PC-9 (cell line): ENCODE results near the gene GORASP2. TPM values are rescaled to one million over a fixed set of nuclear protein-coding genes. Genes with fewer than 3 reads are reported as not detected.

ENCODE experiments used
- BruUV-seq: library from RNA; stranded (reverse); fragments of 400-500 nt; replicated peaks from 2 replicates; lab custom pipeline; 2021; lab: Mats Ljungman, UMichigan
- CTCF ChIA-PET: fragments of 300-600 bp; sonication (Branson Sonifier 250); formaldehyde crosslinking; loops from one replicate; lab custom pipeline; 2022; ENCODE audit warnings: antibody characterized with exemption; lab: Charles Lee
- POLR2A ChIA-PET: fragments of 300-600 bp; sonication (Branson Sonifier 250); formaldehyde crosslinking; loops from one replicate; lab custom pipeline; 2022; ENCODE audit warnings: antibody characterized with exemption; ENCODE audit not compliant: unreplicated experiment; lab: Charles Lee
- DNase-seq, 2 experiments: peaks; one replicate each; pipeline versions ENCODE4 v3.0.0 to v3.0.0-alpha.2; 2015 to 2022; ENCODE audit warnings: mixed read lengths in 1 of 2
- H2AFZ ChIP-seq: fragments of 200-600 bp; sonication (generic); 2 replicates; pipeline ENCODE4 v1.8.1; 2017; ENCODE audit warnings: antibody characterized with exemption
- H3F3A ChIP-seq: fragments of 200-600 bp; sonication (generic); 2 replicates; pipeline ENCODE4 v1.8.1; 2017; ENCODE audit warnings: antibody characterized with exemption, mild to moderate bottlenecking, low read depth; ENCODE audit not compliant: insufficient read depth
- H3K27ac ChIP-seq: fragments of 200-600 bp; sonication (generic); 2 replicates; pipeline ENCODE4 v1.6.1; 2016; ENCODE audit warnings: mixed run types
- H3K27me3 ChIP-seq: fragments of 200-600 bp; sonication (generic); 2 replicates; pipeline ENCODE4 v1.6.1; 2016; ENCODE audit warnings: low read depth, mixed run types; ENCODE audit not compliant: insufficient read depth
- H3K36me3 ChIP-seq: fragments of 200-600 bp; sonication (generic); 2 replicates; pipeline ENCODE4 v1.6.1; 2016; ENCODE audit warnings: low read depth, mixed run types
- H3K4me1 ChIP-seq: fragments of 200-600 bp; sonication (generic); replicated peaks from 2 replicates; pipeline ENCODE4 v1.6.1; 2016; ENCODE audit warnings: mixed run types; ENCODE audit not compliant: insufficient read depth
- H3K4me2 ChIP-seq: fragments of 200-600 bp; sonication (generic); 2 replicates; pipeline ENCODE4 v1.6.1; 2017; ENCODE audit warnings: mixed run types
- H3K4me3 ChIP-seq: fragments of 200-600 bp; sonication (generic); 2 replicates; pipeline ENCODE4 v1.6.1; 2016; ENCODE audit warnings: mixed run types
- H3K79me2 ChIP-seq: fragments of 200-600 bp; sonication (generic); 2 replicates; pipeline ENCODE4 v1.6.1; 2017; ENCODE audit warnings: low read depth, mixed run types
- H3K9me2 ChIP-seq: fragments of 200-600 bp; sonication (generic); 2 replicates; pipeline ENCODE4 v1.8.1; 2017; ENCODE audit warnings: mild to moderate bottlenecking; ENCODE audit not compliant: insufficient read depth
- H3K9me3 ChIP-seq: fragments of 200-600 bp; sonication (generic); 2 replicates; pipeline ENCODE4 v1.8.1; 2016; ENCODE audit warnings: low read depth; ENCODE audit not compliant: insufficient read depth
- H4K20me1 ChIP-seq: fragments of 200-600 bp; sonication (generic); 2 replicates; pipeline ENCODE4 v1.8.1; 2017; ENCODE audit not compliant: insufficient read depth
- CTCF ChIP-seq: fragments of 200-600 bp; sonication (generic); conservative IDR thresholded peaks from 2 replicates; pipeline ENCODE4 v1.6.1; 2017; ENCODE audit warnings: mixed run types, antibody characterized with exemption, mild to moderate bottlenecking, moderate library complexity
- EZH2 ChIP-seq: fragments of 200-600 bp; sonication (generic); IDR thresholded peaks from 2 replicates; pipeline ENCODE4 v1.8.0; 2017; ENCODE audit warnings: antibody characterized with exemption, low read depth
- intact Hi-C: fragments of 100-400 bp; cut with micrococcal nuclease; formaldehyde crosslinking; loops from one replicate; pipeline ENCODE4 v1.10.0; 2022; ENCODE audit not compliant: unreplicated experiment
- total RNA-seq: library from RNA; stranded (reverse); gene quantifications from 2 replicates; pipeline ENCODE4 v1.2.3, GENCODE V29; 2021

The GORASP2 gene
- total RNA-seq, 1 experiment from 2014 or later = 110 TPM

- no peaks in the 10 kb centered on the region for H3K9me3 ChIP-seq
- DNase-seq = no peak
- H3K36me3 ChIP-seq = peaks cover 39% of the 10 kb centered on the region
- no peaks in the 10 kb centered on the region for H3K9me2 ChIP-seq
- no peak overlapping the region for H3K4me2 ChIP-seq
- H3K79me2 ChIP-seq = no peaks in the 10 kb centered on the region
- H2AFZ ChIP-seq = no peak overlapping the region
- no peak for TF ChIP-seq EZH2
- TF ChIP-seq CTCF = no peak
- POLR2A ChIA-PET = no interaction called here
- intact Hi-C loops = no loop called here
- CTCF ChIA-PET = interaction anchor here (0.6 kb wide), 1 partner anchor 31 kb away, joined by 8 read pairs; no protein-coding TSS in a partner anchor
- no peak overlapping the region for H3K4me3 ChIP-seq
- H3K4me1 ChIP-seq = no peaks in the 10 kb centered on the region
- H3K27me3 ChIP-seq = no peaks in the 10 kb centered on the region
- H4K20me1 ChIP-seq = no peaks in the 10 kb centered on the region; the same call in 1 of the 2 replicates
- no peak overlapping the region for H3K27ac ChIP-seq
- peaks cover 17% of the 10 kb centered on the region for H3F3A ChIP-seq
- no TSS peak for BruUV-seq
These were observed 80.3 kb downstream of the GORASP2 start for GRCh38 chr2:171009386-171009785.

- BruUV-seq = no TSS peak
- H3K4me2 ChIP-seq = no peak overlapping the region
- H2AFZ ChIP-seq = no peak overlapping the region
- no peaks in the 10 kb centered on the region for H3K9me2 ChIP-seq
- ChIA-PET CTCF (no interaction called here), POLR2A (no interaction called here)
- H3K9me3 ChIP-seq = no peaks in the 10 kb centered on the region
- no peaks in the 10 kb centered on the region for H3K4me1 ChIP-seq
- no peaks in the 10 kb centered on the region for H3K27me3 ChIP-seq
- TF ChIP-seq CTCF (no peak), EZH2 (no peak)
- intact Hi-C loops = no loop called here
- no peak overlapping the region for H3K4me3 ChIP-seq
- peaks cover 30% of the 10 kb centered on the region for H3K36me3 ChIP-seq
- H3F3A ChIP-seq = peaks cover 27% of the 10 kb centered on the region
- no peak for DNase-seq
- H3K27ac ChIP-seq = no peak overlapping the region
- no peaks in the 10 kb centered on the region; the same call in 1 of the 2 replicates for H4K20me1 ChIP-seq
- no peaks in the 10 kb centered on the region; the same call in 1 of the 2 replicates for H3K79me2 ChIP-seq
These were observed 84.8 kb downstream of the GORASP2 start for GRCh38 chr2:171013851-171014250.

- Histone ChIP-seq H3K36me3 (peaks cover 20% of the 10 kb centered on the region), H3F3A (peaks cover 22% of the 10 kb centered on the region), H3K79me2 (peaks cover 3% of the 10 kb centered on the region), H4K20me1 (no peaks in the 10 kb centered on the region; the same call in 1 of the 2 replicates), H3K4me3 (no peak overlapping the region), H3K4me2 (no peak overlapping the region), H3K27ac (no peak overlapping the region), H2AFZ (no peak overlapping the region), H3K4me1 (peaks cover 4% of the 10 kb centered on the region), H3K9me3 (no peaks in the 10 kb centered on the region), H3K9me2 (no peaks in the 10 kb centered on the region), H3K27me3 (no peaks in the 10 kb centered on the region)
- CTCF ChIA-PET = no interaction called here
- POLR2A ChIA-PET = no interaction called here
- intact Hi-C loops = no loop called here
- TF ChIP-seq EZH2 (no peak), CTCF (no peak)
- no peak for DNase-seq
- no TSS peak for BruUV-seq
These were observed 87.1 kb downstream of the GORASP2 start for GRCh38 chr2:171016125-171016524.

Other genes with a start within 250 kb of the GORASP2 start
- 1.9 and 7.3 TPM in 2 replicates for gene SP5, start 213.9 kb upstream of the GORASP2 start, total RNA-seq
- gene ERICH2, start 158.9 kb upstream of the GORASP2 start, total RNA-seq = 1.7 and 2.0 TPM in 2 replicates
- gene GAD1, start 112.4 kb upstream of the GORASP2 start, total RNA-seq = 3.5 and 4.3 TPM in 2 replicates
- 74.1 and 101 TPM in 2 replicates for gene TLK1, start 231.6 kb downstream of the GORASP2 start, total RNA-seq